T-helper 2 cell treated with Interferon-gamma antibody and Interleukin-4, amounts not matched to agents 100 ng/mL and 5 ng/mL, for 36 hours (primary cell): ENCODE measurements around the gene NEUROD4. TPM values are rescaled to one million over a fixed set of nuclear protein-coding genes. Genes with fewer than 3 reads are reported as not detected.

Source experiments
- intact Hi-C: fragments of 100-400 bp; cut with micrococcal nuclease; formaldehyde crosslinking; loops from one replicate; pipeline ENCODE4 v1.15.1; 2023
- total RNA-seq: library from RNA; stranded (reverse); gene quantifications from 2 replicates; pipeline ENCODE4 v1.2.3, GENCODE V29; 2022

Gene NEUROD4
- not detected in 2 replicates for total RNA-seq

GRCh38 chr12:55019784-55020183, at the start of gene NEUROD4:
Gene NEUROD4, plus strand, starts transcription at chr12:55019974. Its CDS starts 6,466 bp downstream, at chr12:55026440.
- intact Hi-C loops: no loop called here

- intact Hi-C loops: no loop called here
Observed at GRCh38 chr12:54970741-54971140, 49.0 kb upstream of the NEUROD4 start.

DNA sequence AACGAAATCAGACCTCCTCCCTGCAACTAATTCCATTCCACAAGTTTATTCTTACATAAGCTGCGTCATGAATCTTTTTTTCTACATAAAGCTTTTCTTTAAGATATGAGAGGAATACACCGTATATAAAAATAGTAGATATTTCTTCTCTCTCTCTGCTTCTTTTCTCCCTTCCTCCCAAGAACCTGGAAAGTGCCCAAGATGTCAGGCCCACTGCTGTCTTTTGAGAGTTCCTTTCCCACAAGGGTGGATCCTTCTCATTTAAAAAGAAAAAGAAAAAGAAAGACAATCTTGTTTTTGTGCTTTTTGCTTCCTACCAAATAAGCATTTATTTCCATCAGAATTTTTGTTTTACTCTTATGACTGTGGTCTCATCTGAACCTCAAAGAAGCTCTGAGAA, 46.2 kb upstream of the NEUROD4 start:
- intact Hi-C loops: no loop called here

- intact Hi-C loops: no loop called here
Observed at GRCh38 chr12:54974279-54974678, 45.5 kb upstream of the NEUROD4 start.

GRCh38 chr12:54975272-54975671, 44.5 kb upstream of the NEUROD4 start:
- intact Hi-C loops: no loop called here

- intact Hi-C loops: loop anchor here (2.0 kb wide), 1 partner anchor 15 kb away; no protein-coding TSS in a partner anchor
Observed at GRCh38 chr12:54975875-54976274, 43.9 kb upstream of the NEUROD4 start.

DNA sequence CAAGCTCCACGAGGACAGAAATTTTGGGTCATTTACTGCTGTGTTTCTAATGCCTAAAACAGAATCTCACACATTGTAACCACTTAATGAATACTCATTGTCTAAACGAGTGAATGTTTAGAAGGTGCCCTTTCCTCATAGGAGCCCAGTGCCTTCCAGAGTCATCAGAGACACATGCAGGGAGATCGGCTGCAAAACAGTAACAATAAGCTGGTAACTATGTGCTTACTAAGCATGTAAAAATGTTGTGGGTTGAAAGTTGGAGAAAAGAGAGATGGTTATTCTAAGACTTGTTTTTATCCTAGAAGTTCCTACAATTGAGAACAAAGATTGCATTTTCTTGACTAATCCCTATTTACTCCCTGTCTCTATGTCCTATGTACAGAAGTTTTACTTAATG, 42.6 kb upstream of the NEUROD4 start:
- intact Hi-C loops: loop anchor here (1.0 to 2.0 kb wide), 2 partner anchors 8 to 14 kb away; no protein-coding TSS in a partner anchor

DNA sequence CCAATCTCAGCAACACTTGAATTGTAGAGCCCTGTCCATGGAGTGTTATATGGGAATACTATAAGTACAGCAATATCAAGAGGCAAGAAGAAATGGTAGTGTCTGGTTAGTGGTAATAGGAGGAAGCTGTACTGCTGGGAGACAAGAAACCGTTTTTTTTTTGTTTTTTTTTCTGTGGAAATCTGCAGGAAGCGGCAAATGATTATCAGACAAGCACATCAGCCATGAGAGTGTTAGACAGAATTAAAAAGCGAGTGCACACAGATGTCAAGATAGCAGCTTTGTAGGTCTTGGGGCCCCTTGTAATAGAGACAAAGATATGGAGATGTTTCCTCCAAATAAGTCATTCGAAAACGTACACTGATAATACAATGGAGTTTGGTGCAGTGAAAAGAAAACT, 41.9 kb upstream of the NEUROD4 start:
- intact Hi-C loops: loop anchor here (1.0 to 2.0 kb wide), 2 partner anchors 9 to 13 kb away; no protein-coding TSS in a partner anchor

- intact Hi-C loops: loop anchor here (10.0 kb wide), 1 partner anchor 566 kb away; the partner anchor contains the start of gene ITGA5
Observed at GRCh38 chr12:54980341-54980740, 39.4 kb upstream of the NEUROD4 start.

- intact Hi-C loops: loop anchor here (2.0 to 10.0 kb wide), 2 partner anchors 13 to 567 kb away; partner anchors contain the start of gene ITGA5
Observed at GRCh38 chr12:54981796-54982195, 38.0 kb upstream of the NEUROD4 start.

DNA sequence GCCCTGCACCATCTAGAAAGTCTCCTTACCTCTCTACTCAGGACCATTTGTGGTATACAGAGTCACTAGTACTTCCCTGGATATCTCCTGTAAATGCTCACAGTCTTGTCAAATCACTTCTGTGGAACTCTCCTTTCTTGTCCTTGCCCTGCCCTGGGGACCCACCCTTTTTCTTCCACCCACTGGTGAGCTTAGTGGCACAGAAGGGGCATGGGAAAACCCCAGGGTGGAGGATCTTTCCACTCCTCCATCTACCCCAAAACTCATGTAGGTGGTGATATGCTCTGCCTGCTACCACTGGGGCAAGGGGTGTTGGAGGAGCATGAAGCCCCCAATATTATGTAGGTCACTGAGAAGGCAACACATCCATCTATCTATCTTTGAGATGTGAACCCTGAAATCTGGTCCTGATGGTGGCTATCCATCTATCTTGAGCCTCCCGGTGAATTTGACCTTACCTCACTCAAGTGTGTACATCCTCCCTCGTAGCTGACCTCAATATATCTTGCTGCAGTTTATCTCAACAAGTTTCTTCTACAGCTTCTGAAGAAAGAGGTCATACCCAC, 36.2 kb upstream of the NEUROD4 start:
- intact Hi-C loops: loop anchor here (1.0 to 10.0 kb wide), 5 partner anchors 8 to 569 kb away; partner anchors contain the start of genes ITGA5 and NCKAP1L

DNA sequence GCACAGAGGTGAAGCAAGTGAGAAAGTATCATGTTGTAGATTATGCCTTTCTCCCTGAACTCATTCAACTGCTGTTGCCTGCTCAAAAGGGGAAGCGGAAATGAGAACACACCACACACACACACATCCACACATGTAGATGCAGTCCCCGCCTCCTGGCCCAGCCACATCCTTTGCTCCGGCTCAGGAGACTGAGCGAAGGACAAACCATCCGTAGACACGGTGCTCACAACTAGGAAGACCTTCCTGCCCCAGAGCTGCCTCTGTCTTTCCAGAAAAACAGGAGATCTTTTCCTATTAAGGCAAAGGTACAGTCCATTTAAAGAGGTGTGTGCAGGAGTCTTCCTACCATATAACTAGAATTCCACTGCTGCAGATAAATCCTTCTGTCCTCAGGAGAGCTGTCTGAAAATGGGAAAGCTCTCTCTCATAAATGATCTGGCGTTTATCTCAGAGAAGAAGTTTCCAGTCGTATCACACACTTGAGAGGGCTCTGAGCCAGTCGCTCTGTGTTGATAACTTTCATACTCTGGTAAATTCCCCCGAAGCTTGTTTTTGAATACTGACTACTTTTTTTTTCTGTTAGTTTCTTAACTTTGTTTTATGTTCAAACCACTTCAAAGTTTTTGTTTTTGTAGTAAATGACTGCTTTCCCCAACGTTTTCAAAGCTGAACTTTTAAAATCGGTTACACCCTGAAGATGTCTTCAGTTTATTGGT, 35.0 kb upstream of the NEUROD4 start, which contains the start of gene TESPA1:
TSS of gene TESPA1 (minus strand) at position 105 of the 719 bp plus-strand sequence. CDS start 10,200 bp downstream, outside the sequence.
- intact Hi-C loops: loop anchor here (1.0 to 10.0 kb wide), 3 partner anchors 50 to 570 kb away; partner anchors contain the start of genes ITGA5 and NCKAP1L

GRCh38 chr12:54986773-54987172, 33.0 kb upstream of the NEUROD4 start:
- intact Hi-C loops: loop anchor here (10.0 kb wide), 1 partner anchor 572 kb away; the partner anchor contains the start of gene ITGA5

GRCh38 chr12:54987611-54988231, 32.1 kb upstream of the NEUROD4 start:
- intact Hi-C loops: loop anchor here (10.0 kb wide), 1 partner anchor 573 kb away; the partner anchor contains the start of gene ITGA5

DNA sequence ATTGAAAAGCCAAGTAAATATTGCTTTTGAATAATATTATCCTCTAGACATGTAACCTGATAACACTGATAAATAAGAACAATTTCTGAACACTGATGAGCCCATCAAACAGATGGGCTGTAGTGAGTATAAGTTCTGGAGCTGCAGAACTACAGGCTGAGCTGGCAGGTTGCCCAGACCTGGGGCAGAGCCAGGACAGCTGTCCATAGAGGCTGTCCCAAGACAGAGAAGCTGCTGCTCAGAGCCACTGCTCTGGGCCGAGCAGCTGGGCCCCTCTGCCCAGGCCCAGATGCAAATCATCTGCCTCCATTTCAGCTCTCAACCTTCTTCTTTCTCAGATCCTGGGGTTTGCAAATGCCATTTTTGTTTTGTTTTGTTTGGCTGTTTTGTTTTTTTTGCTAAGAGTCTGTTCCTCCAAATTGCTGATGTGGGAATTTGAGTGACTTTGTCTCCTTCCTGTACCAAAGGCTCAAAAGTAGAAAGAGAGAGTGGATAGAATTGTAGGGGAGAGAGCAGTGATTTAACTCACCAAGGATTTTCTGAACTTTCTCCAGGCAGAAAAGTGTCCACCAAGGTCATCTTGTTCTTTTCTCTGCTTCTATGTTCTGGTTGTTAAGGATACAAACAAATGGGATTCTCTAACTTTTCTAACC, 31.2 kb upstream of the NEUROD4 start:
- intact Hi-C loops: loop anchor here (10.0 kb wide), 1 partner anchor 574 kb away; the partner anchor contains the start of gene ITGA5

GRCh38 chr12:54989829-54990228, 29.9 kb upstream of the NEUROD4 start:
- intact Hi-C loops: loop anchor here (2.0 to 10.0 kb wide), 3 partner anchors 13 to 575 kb away; partner anchors contain the start of gene ITGA5

- intact Hi-C loops: loop anchor here (1.0 to 5.0 kb wide), 4 partner anchors 8 to 242 kb away; no protein-coding TSS in a partner anchor
Observed at GRCh38 chr12:54991161-54991990, 28.4 kb upstream of the NEUROD4 start.

- intact Hi-C loops: loop anchor here (1.0 to 5.0 kb wide), 6 partner anchors 9 to 289 kb away; partner anchors contain the start of gene MUCL1
Observed at GRCh38 chr12:54991991-54992375, 27.8 kb upstream of the NEUROD4 start.

GRCh38 chr12:54993181-54993835, 26.5 kb upstream of the NEUROD4 start:
- intact Hi-C loops: loop anchor here (1.0 to 5.0 kb wide), 5 partner anchors 75 to 291 kb away; partner anchors contain the start of gene MUCL1
